Mesendoderm (in vitro differentiated cells): ENCODE data around the gene VDAC1.

Experiments
- DNase-seq: peaks from one replicate; pipeline ENCODE4 v3.0.0; 2013
- H2AK5ac ChIP-seq: 2 replicates; pipeline ENCODE4 v1.6.1; 2013; ENCODE audit warnings: low read length, inconsistent platforms
- H2BK120ac ChIP-seq: 2 replicates; pipeline ENCODE4 v1.6.1; 2013; ENCODE audit warnings: low read depth, mild to moderate bottlenecking, low read length, moderate library complexity, mixed read lengths
- H2BK15ac ChIP-seq: replicated peaks from 2 replicates; pipeline ENCODE4 v1.6.1; 2013; ENCODE audit warnings: low read depth, mild to moderate bottlenecking, moderate library complexity
- H2BK5ac ChIP-seq: 2 replicates; pipeline ENCODE4 v1.6.1; 2013; ENCODE audit warnings: low read length, inconsistent platforms
- H3K18ac ChIP-seq: 2 replicates; pipeline ENCODE4 v1.6.1; 2013; ENCODE audit warnings: mild to moderate bottlenecking, low read length, mixed read lengths
- H3K23ac ChIP-seq: one replicate; pipeline ENCODE4 v1.6.1; 2013; ENCODE audit warnings: low read length
- H3K27ac ChIP-seq: 2 replicates; pipeline ENCODE4 v1.5.1; 2013; ENCODE audit warnings: low read depth, mild to moderate bottlenecking, inconsistent platforms, low read length, moderate library complexity
- H3K27me3 ChIP-seq: 2 replicates; pipeline ENCODE4 v1.6.1; 2013; ENCODE audit warnings: low read length, control low read depth, mild to moderate bottlenecking, inconsistent platforms; ENCODE audit not compliant: insufficient read depth, poor library complexity
- H3K36me3 ChIP-seq: 2 replicates; pipeline ENCODE4 v1.6.1; 2013; ENCODE audit warnings: low read length, inconsistent platforms; ENCODE audit not compliant: control insufficient read depth, insufficient read depth
- H3K4ac ChIP-seq: one replicate; pipeline ENCODE4 v1.6.1; 2013; ENCODE audit warnings: low read depth, mild to moderate bottlenecking, low read length, moderate library complexity
- H3K4me1 ChIP-seq: 2 replicates; pipeline ENCODE4 v1.6.1; 2013; ENCODE audit warnings: low read depth, low read length, inconsistent platforms; ENCODE audit not compliant: control insufficient read depth
- H3K4me2 ChIP-seq: 2 replicates; pipeline ENCODE4 v1.6.1; 2013; ENCODE audit warnings: low read length
- H3K4me3 ChIP-seq: 2 replicates; pipeline ENCODE4 v1.5.1; 2013; ENCODE audit warnings: mild to moderate bottlenecking, low read length
- H3K56ac ChIP-seq: one replicate; pipeline ENCODE4 v1.6.1; 2013; ENCODE audit warnings: low read length
- H3K79me1 ChIP-seq: 2 replicates; pipeline ENCODE4 v1.6.1; 2013; ENCODE audit warnings: low read length, inconsistent platforms
- H3K79me2 ChIP-seq: 2 replicates; pipeline ENCODE4 v1.6.1; 2013; ENCODE audit warnings: mild to moderate bottlenecking, low read length; ENCODE audit not compliant: control insufficient read depth, insufficient read depth
- H3K9ac ChIP-seq: 2 replicates; pipeline ENCODE4 v1.6.1; 2013; ENCODE audit warnings: low read length, inconsistent platforms
- H4K5ac ChIP-seq: one replicate; pipeline ENCODE4 v1.6.1; 2013; ENCODE audit warnings: low read length
- H4K8ac ChIP-seq: one replicate; pipeline ENCODE4 v1.6.1; 2013; ENCODE audit warnings: low read depth, mild to moderate bottlenecking, control low read depth, low read length, moderate library complexity
- WGBS: extraction: QIAGEN DNeasy Blood & Tissue Kit; methylation state at CpG from one replicate; pipeline ENCODE4 v1.1.7; 2013; ENCODE audit warnings: low lambda C conversion rate, missing lambda C conversion rate; ENCODE audit not compliant: insufficient coverage; ENCODE audit errors: extremely low coverage; 5-methylcytosine and 5-hydroxymethylcytosine counted together

VDAC1 gene

GRCh38 chr5:133995883-133996563 is 8.8 kb downstream of the VDAC1 start:
- peaks cover 13% of the 10 kb centered on the region for H3K4me1 ChIP-seq
- no peak overlapping the region for H3K4me3 ChIP-seq
- no CpG with 5 or more reads among the region's 7 CpGs for WGBS

GRCh38 chr5:133995341-133995740 is 9.4 kb downstream of the VDAC1 start:
- DNase-seq, result peak; percentile 47
- H3K23ac ChIP-seq, result no peak overlapping the region

More at GRCh38 chr5:133995883-133996563, 8.8 kb downstream of the VDAC1 start:
- H3K27ac ChIP-seq, result no peak overlapping the region
- no peak overlapping the region for H3K4ac ChIP-seq
- no peak for DNase-seq
- H3K56ac ChIP-seq, result peak overlapping the region; percentile 6
- peak overlapping the region; percentile 51 for H3K9ac ChIP-seq
- peaks cover under 1% of the 10 kb centered on the region for H3K36me3 ChIP-seq
- peak overlapping the region; percentile 71 for H3K23ac ChIP-seq
- peaks cover 93% of the 10 kb centered on the region for H3K79me2 ChIP-seq
- H3K18ac ChIP-seq, result no peak overlapping the region
- H4K8ac ChIP-seq, result no peak overlapping the region
- H3K79me1 ChIP-seq, result peaks cover 21% of the 10 kb centered on the region
- no peak overlapping the region for H4K5ac ChIP-seq
- no peak overlapping the region for H2BK15ac ChIP-seq
- H3K4me2 ChIP-seq, result no peak overlapping the region
- no peak overlapping the region for H2AK5ac ChIP-seq
- no peak overlapping the region for H2BK120ac ChIP-seq
- H2BK5ac ChIP-seq, result no peak overlapping the region
- no peaks in the 10 kb centered on the region for H3K27me3 ChIP-seq

GRCh38 chr5:133994990-133995333 is 9.8 kb downstream of the VDAC1 start:
- Histone ChIP-seq H3K4me3 (no peak overlapping the region), H4K5ac (no peak overlapping the region), H4K8ac (no peak overlapping the region), H3K79me1 (peaks cover 29% of the 10 kb centered on the region), H2BK15ac (no peak overlapping the region), H3K27ac (no peak overlapping the region), H3K18ac (no peak overlapping the region), H3K27me3 (no peaks in the 10 kb centered on the region), H2BK120ac (no peak overlapping the region), H3K56ac (no peak overlapping the region), H3K9ac (no peak overlapping the region), H3K4me1 (peaks cover 10% of the 10 kb centered on the region), H3K36me3 (peaks cover 10% of the 10 kb centered on the region), H3K4ac (no peak overlapping the region), H2BK5ac (no peak overlapping the region), H3K79me2 (peaks cover 92% of the 10 kb centered on the region), H3K4me2 (no peak overlapping the region), H2AK5ac (no peak overlapping the region), H3K23ac (no peak overlapping the region)
- WGBS, result no CpG with 5 or more reads among the region's 6 CpGs
- no peak for DNase-seq

More at GRCh38 chr5:133995341-133995740, 9.4 kb downstream of the VDAC1 start:
- Histone ChIP-seq H3K79me2 (peaks cover 92% of the 10 kb centered on the region), H3K36me3 (peaks cover 6% of the 10 kb centered on the region), H3K27ac (no peak overlapping the region), H3K4me2 (no peak overlapping the region), H3K9ac (no peak overlapping the region), H3K4ac (no peak overlapping the region), H3K4me3 (no peak overlapping the region), H3K18ac (no peak overlapping the region), H4K5ac (no peak overlapping the region), H2BK120ac (no peak overlapping the region), H2BK15ac (no peak overlapping the region), H3K27me3 (no peaks in the 10 kb centered on the region), H3K79me1 (peaks cover 27% of the 10 kb centered on the region), H4K8ac (no peak overlapping the region), H3K4me1 (peaks cover 10% of the 10 kb centered on the region), H2AK5ac (no peak overlapping the region), H2BK5ac (no peak overlapping the region), H3K56ac (peak overlapping the region; percentile 2)
- WGBS, result no CpG with 5 or more reads among the region's 8 CpGs

- Histone ChIP-seq H3K23ac (no peak overlapping the region), H3K4me1 (peaks cover 10% of the 10 kb centered on the region), H3K4me2 (no peak overlapping the region), H3K18ac (no peak overlapping the region), H2AK5ac (no peak overlapping the region), H3K56ac (no peak overlapping the region), H2BK5ac (no peak overlapping the region), H3K36me3 (peaks cover 10% of the 10 kb centered on the region), H4K5ac (no peak overlapping the region), H3K9ac (no peak overlapping the region), H3K4ac (no peak overlapping the region), H3K4me3 (no peak overlapping the region), H3K79me2 (peaks cover 87% of the 10 kb centered on the region), H2BK15ac (no peak overlapping the region), H3K27ac (no peak overlapping the region), H2BK120ac (no peak overlapping the region), H4K8ac (no peak overlapping the region), H3K27me3 (no peaks in the 10 kb centered on the region), H3K79me1 (peaks cover 25% of the 10 kb centered on the region)
- WGBS, result no CpG with 5 or more reads among the region's 9 CpGs
- DNase-seq, result no peak
Measured at GRCh38 chr5:133994297-133994989, 10.3 kb downstream of the VDAC1 start.

- peaks cover 10% of the 10 kb centered on the region for H3K4me1 ChIP-seq
- no peaks in the 10 kb centered on the region for H3K27me3 ChIP-seq
- H2AK5ac ChIP-seq, result no peak overlapping the region
- H3K18ac ChIP-seq, result no peak overlapping the region
- no peak overlapping the region for H2BK120ac ChIP-seq
- H2BK5ac ChIP-seq, result no peak overlapping the region
- no peak overlapping the region for H3K4ac ChIP-seq
- H3K4me2 ChIP-seq, result no peak overlapping the region
- no peak overlapping the region for H3K9ac ChIP-seq
- no CpG with 5 or more reads among the region's 2 CpGs for WGBS
- H3K56ac ChIP-seq, result no peak overlapping the region
- peaks cover 14% of the 10 kb centered on the region for H3K36me3 ChIP-seq
- peaks cover 80% of the 10 kb centered on the region for H3K79me2 ChIP-seq
- no peak overlapping the region for H4K5ac ChIP-seq
- no peak overlapping the region for H3K4me3 ChIP-seq
- no peak overlapping the region for H3K23ac ChIP-seq
- H4K8ac ChIP-seq, result no peak overlapping the region
- H2BK15ac ChIP-seq, result no peak overlapping the region
- no peak for DNase-seq
- H3K79me1 ChIP-seq, result peaks cover 23% of the 10 kb centered on the region
- no peak overlapping the region for H3K27ac ChIP-seq
Measured at GRCh38 chr5:133993185-133993936, 11.4 kb downstream of the VDAC1 start.
